CD14-positive monocyte (primary cell): ENCODE measurements around the gene ZNF726. TPM values are rescaled to one million over a fixed set of nuclear protein-coding genes. Genes with fewer than 3 reads are reported as not detected.

Experiments
- DNase-seq, 3 donors: peaks; one replicate each; pipeline ENCODE4 v3.0.0-alpha.2; 2011 to 2022
- H2AFZ ChIP-seq: 2 replicates; pipeline ENCODE4 v1.6.0; 2012; ENCODE audit warnings: mild to moderate bottlenecking, low read depth, low read length, inconsistent platforms; ENCODE audit not compliant: insufficient read depth, poor library complexity, severe bottlenecking
- H3K27ac ChIP-seq, 2 donors: 1 replicate in 1 of 2; 2 replicates in 1 of 2; pipeline ENCODE4 v1.5.1; 2012 to 2013; ENCODE audit warnings: low read length in 2 of 2, control low read depth in 1 of 2, inconsistent platforms in 1 of 2, low read depth in 1 of 2, mild to moderate bottlenecking in 1 of 2
- H3K27me3 ChIP-seq, 2 donors: one replicate each; pipeline versions ENCODE4 v1.6.0 to v1.6.1; 2011 to 2013; ENCODE audit warnings: low read length in 2 of 2; ENCODE audit not compliant: control insufficient read depth in 2 of 2, insufficient read depth in 2 of 2
- H3K36me3 ChIP-seq, 2 donors: replicated peaks in 1 of 2; 1 replicate in 1 of 2; 2 replicates in 1 of 2; pipeline versions ENCODE4 v1.5.1 to v1.6.1; 2012 to 2013; ENCODE audit warnings: low read length in 2 of 2, control low read depth in 1 of 2, inconsistent platforms in 1 of 2, mild to moderate bottlenecking in 1 of 2; ENCODE audit not compliant: insufficient read depth in 2 of 2, control insufficient read depth in 1 of 2
- H3K4me1 ChIP-seq, 2 donors: 1 replicate in 1 of 2; 2 replicates in 1 of 2; pipeline versions ENCODE4 v1.5.1 to v1.6.1; 2012 to 2013; ENCODE audit warnings: low read length in 2 of 2, control low read depth in 1 of 2, inconsistent platforms in 1 of 2, mild to moderate bottlenecking in 1 of 2, moderate library complexity in 1 of 2; ENCODE audit not compliant: insufficient read depth in 2 of 2, control insufficient read depth in 1 of 2
- H3K4me2 ChIP-seq: replicated peaks from 2 replicates; pipeline ENCODE3; 2012; ENCODE audit warnings: low read length, moderate library complexity, mild to moderate bottlenecking; ENCODE audit not compliant: poor library complexity, severe bottlenecking; ENCODE audit errors: extremely low read depth
- H3K4me3 ChIP-seq, 3 experiments: fragments of 200-600 bp in 1 of 3; sonication (generic) in 1 of 3; replicated peaks in 1 of 3; 1 replicate in 2 of 3; 2 replicates in 1 of 3; pipeline ENCODE4 v1.5.1; 2011 to 2013; ENCODE audit warnings: low read length in 3 of 3, mild to moderate bottlenecking in 3 of 3, control low read depth in 2 of 3, low read depth in 2 of 3, inconsistent platforms in 1 of 3, moderate library complexity in 1 of 3
- H3K79me2 ChIP-seq: 2 replicates; pipeline ENCODE4 v1.6.0; 2012; ENCODE audit warnings: mild to moderate bottlenecking, control low read depth, inconsistent platforms, low read length, moderate library complexity; ENCODE audit not compliant: insufficient read depth
- H3K9ac ChIP-seq: 2 replicates; pipeline ENCODE4 v1.6.0; 2017; ENCODE audit warnings: low read length, mild to moderate bottlenecking; ENCODE audit not compliant: insufficient read depth, poor library complexity, severe bottlenecking
- H3K9me3 ChIP-seq, 2 donors: replicated peaks in 1 of 2; 1 replicate in 1 of 2; 2 replicates in 1 of 2; pipeline versions ENCODE4 v1.5.1 to v1.6.1; 2012 to 2013; ENCODE audit warnings: low read length in 2 of 2, control low read depth in 1 of 2; ENCODE audit not compliant: control insufficient read depth in 1 of 2, insufficient read depth in 1 of 2
- H4K20me1 ChIP-seq: 2 replicates; pipeline ENCODE4 v1.6.0; 2012; ENCODE audit warnings: mild to moderate bottlenecking, low read length, control low read depth, moderate library complexity; ENCODE audit not compliant: insufficient read depth
- H3K27ac Mint-ChIP-seq, 7 donors: one replicate each; pipeline ENCODE4 v1.8.0; 2020; ENCODE audit warnings: mild to moderate bottlenecking in 7 of 7, mixed read lengths in 7 of 7, moderate library complexity in 6 of 7, inconsistent platforms in 2 of 7
- H3K27me3 Mint-ChIP-seq, 3 donors: one replicate each; pipeline ENCODE4 v1.8.0; 2021 to 2022; ENCODE audit warnings: low read depth in 3 of 3, mild to moderate bottlenecking in 3 of 3, mixed read lengths in 3 of 3, moderate library complexity in 3 of 3, inconsistent platforms in 1 of 3
- H3K36me3 Mint-ChIP-seq, 2 donors: one replicate each; pipeline ENCODE4 v1.8.0; 2020; ENCODE audit warnings: mixed read lengths in 2 of 2, inconsistent platforms in 1 of 2, mild to moderate bottlenecking in 1 of 2
- H3K4me1 Mint-ChIP-seq: one replicate; pipeline ENCODE4 v1.8.0; 2020; ENCODE audit warnings: mild to moderate bottlenecking, mixed read lengths
- H3K4me3 Mint-ChIP-seq, 2 donors: one replicate each; pipeline ENCODE4 v1.8.0; 2020; ENCODE audit warnings: mild to moderate bottlenecking in 2 of 2, mixed read lengths in 2 of 2, moderate library complexity in 1 of 2
- H3K9me3 Mint-ChIP-seq, 7 donors: one replicate each; pipeline ENCODE4 v1.8.0; 2020 to 2022; ENCODE audit warnings: mixed read lengths in 7 of 7, mild to moderate bottlenecking in 6 of 7, moderate library complexity in 6 of 7, inconsistent platforms in 2 of 7
- WGBS: methylation state at CpG from one replicate; pipeline ENCODE4 v1.1.5; 2013; ENCODE audit warnings: missing lambda C conversion rate; ENCODE audit not compliant: insufficient coverage; 5-methylcytosine and 5-hydroxymethylcytosine counted together
- intact Hi-C, 2 donors: fragments of 100-400 bp; cut with micrococcal nuclease; formaldehyde crosslinking; loops; one replicate each; pipeline versions ENCODE4 v1.15.0 to v1.15.1; 2023
- polyA plus RNA-seq, 3 donors: library from polyadenylated mRNA; depleted of rRNA in 1 of 3; unstranded in 2 of 3; stranded (reverse) in 1 of 3; fragments of 300-500 nt in 2 of 3; fragments of >200 nt in 1 of 3; fragmentation: Illumina TruSeq in 2 of 3; gene quantifications; 1 replicate in 2 of 3; 2 replicates in 1 of 3; pipeline ENCODE4 v1.2.3, GENCODE V29; 2012 to 2021
- TF ChIP-seq, protein P1 (sequence below): fragments of 200-600 bp; IDR thresholded peaks from one replicate; pipeline ENCODE4 v1.8.0; 2022; ENCODE audit warnings: antibody characterized with exemption, mild to moderate bottlenecking

The ZNF726 gene
- polyA plus RNA-seq, 3 donors = 0.10 to 0.34 (median 0.28) TPM

DNA sequence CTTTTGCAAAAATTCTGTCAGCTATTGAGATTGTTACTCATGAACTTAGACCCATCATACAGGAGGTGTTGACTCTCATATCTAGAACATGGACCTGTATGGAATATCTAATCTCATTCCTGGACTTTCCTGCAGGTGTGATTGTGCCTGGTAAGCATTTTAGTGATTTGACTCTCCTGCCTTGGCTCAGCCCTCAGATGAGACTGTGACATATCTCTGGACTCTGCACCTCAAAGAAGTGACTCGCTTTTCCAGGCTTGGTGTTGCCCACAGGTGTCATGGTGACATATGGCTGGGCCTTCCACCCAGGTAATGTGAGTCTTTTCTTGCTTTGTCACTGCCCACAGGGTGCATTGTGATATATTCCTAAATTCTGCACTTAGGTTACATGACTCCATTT lies 17.8 kb upstream of the ZNF726 start:
- Mint-ChIP-seq H3K4me3 (no peak overlapping the region), H3K36me3 (no peaks in the 10 kb centered on the region), H3K27ac (no peak overlapping the region), H3K9me3 (peaks cover 23 to 51% (median 42%) of the 10 kb centered on the region in 7 donors), H3K27me3 (no peaks in the 10 kb centered on the region), H3K4me1 (no peaks in the 10 kb centered on the region)
- Histone ChIP-seq H3K27ac (no peak overlapping the region), H3K4me1 (no peaks in the 10 kb centered on the region), H3K9me3 (peaks cover 34 to 54% of the 10 kb centered on the region in 2 donors), H4K20me1 (no peaks in the 10 kb centered on the region), H3K4me2 (no peak overlapping the region), H3K9ac (no peak overlapping the region), H3K36me3 (no peaks in the 10 kb centered on the region), H3K27me3 (no peaks in the 10 kb centered on the region), H3K4me3 (no peak overlapping the region), H3K79me2 (no peaks in the 10 kb centered on the region), H2AFZ (no peak overlapping the region)
- TF ChIP-seq, protein P1, sequence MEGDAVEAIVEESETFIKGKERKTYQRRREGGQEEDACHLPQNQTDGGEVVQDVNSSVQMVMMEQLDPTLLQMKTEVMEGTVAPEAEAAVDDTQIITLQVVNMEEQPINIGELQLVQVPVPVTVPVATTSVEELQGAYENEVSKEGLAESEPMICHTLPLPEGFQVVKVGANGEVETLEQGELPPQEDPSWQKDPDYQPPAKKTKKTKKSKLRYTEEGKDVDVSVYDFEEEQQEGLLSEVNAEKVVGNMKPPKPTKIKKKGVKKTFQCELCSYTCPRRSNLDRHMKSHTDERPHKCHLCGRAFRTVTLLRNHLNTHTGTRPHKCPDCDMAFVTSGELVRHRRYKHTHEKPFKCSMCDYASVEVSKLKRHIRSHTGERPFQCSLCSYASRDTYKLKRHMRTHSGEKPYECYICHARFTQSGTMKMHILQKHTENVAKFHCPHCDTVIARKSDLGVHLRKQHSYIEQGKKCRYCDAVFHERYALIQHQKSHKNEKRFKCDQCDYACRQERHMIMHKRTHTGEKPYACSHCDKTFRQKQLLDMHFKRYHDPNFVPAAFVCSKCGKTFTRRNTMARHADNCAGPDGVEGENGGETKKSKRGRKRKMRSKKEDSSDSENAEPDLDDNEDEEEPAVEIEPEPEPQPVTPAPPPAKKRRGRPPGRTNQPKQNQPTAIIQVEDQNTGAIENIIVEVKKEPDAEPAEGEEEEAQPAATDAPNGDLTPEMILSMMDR = no peak
- intact Hi-C loops = no loop called here
- 78% methylated on average over 1 of the region's 1 CpG for WGBS
- DNase-seq = no peak

DNA sequence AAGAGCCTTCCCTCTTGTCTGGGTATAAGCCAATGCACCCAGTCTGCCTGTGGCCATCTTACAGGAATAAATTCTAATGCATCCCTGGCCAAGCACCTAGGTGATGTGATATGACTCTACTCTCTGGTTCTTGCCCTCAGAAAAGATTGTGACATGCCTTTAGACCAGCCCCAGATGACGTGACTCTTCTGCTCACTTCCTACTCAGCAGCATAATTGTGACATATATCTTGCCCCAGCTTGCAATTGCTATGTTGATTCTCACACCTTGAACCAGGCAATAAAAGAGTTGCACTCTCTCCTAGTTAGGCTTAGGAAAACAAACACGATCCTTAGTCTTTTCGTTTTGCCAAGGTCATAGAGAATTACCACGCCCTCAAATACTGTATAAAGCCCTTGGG lies 13.3 kb upstream of the ZNF726 start:
- Histone ChIP-seq H3K9me3 (peaks cover 61 to 89% of the 10 kb centered on the region in 2 donors), H3K4me2 (no peak overlapping the region), H3K9ac (no peak overlapping the region), H4K20me1 (no peaks in the 10 kb centered on the region), H3K27ac (no peak overlapping the region), H3K36me3 (no peaks in the 10 kb centered on the region), H3K27me3 (no peaks in the 10 kb centered on the region), H3K4me1 (no peaks in the 10 kb centered on the region), H3K79me2 (no peaks in the 10 kb centered on the region), H2AFZ (no peak overlapping the region), H3K4me3 (no peak overlapping the region)
- WGBS = 100% methylated on average over 1 of the region's 4 CpGs
- TF ChIP-seq, protein P1 = no peak
- no peak overlapping the region for H3K27ac Mint-ChIP-seq
- H3K4me1 Mint-ChIP-seq = no peaks in the 10 kb centered on the region
- peaks cover 0 to 2% (median 0%) of the 10 kb centered on the region in 3 donors for H3K27me3 Mint-ChIP-seq
- no peak overlapping the region for H3K4me3 Mint-ChIP-seq
- peaks cover 21 to 63% (median 57%) of the 10 kb centered on the region in 7 donors for H3K9me3 Mint-ChIP-seq
- no peak for DNase-seq
- intact Hi-C loops = no loop called here
- no peaks in the 10 kb centered on the region for H3K36me3 Mint-ChIP-seq
